Naive thymus-derived CD4-positive, alpha-beta T cell (primary cell): ENCODE measurements around the gene GIMAP5. TPM values are rescaled to one million over a fixed set of nuclear protein-coding genes. Genes with fewer than 3 reads are reported as not detected.

Source experiments
- ATAC-seq: fragments of 150-1000 bp; cut with Tn5 transposase; 2 replicates; pipeline ENCODE4 v1.10.0; 2021; ENCODE audit warnings: mild to moderate bottlenecking, moderate library complexity
- CTCF ChIA-PET: fragments of 350-600 bp; sonication (Branson Sonifier 250); formaldehyde crosslinking; loops from one replicate; lab custom pipeline; 2021; ENCODE audit warnings: antibody characterized with exemption; lab: Charles Lee
- POLR2A ChIA-PET: fragments of 350-600 bp; sonication (Branson Sonifier 250); formaldehyde crosslinking; loops from one replicate; lab custom pipeline; 2021; ENCODE audit warnings: antibody characterized with exemption, inconsistent platforms; lab: Charles Lee
- DNase-seq, 9 donors: peaks; one replicate each; pipeline versions ENCODE4 v3.0.0 to v3.0.0-alpha.2; 2020 to 2022; ENCODE audit warnings: mixed read lengths in 1 of 9
- H3K27ac ChIP-seq: one replicate; pipeline ENCODE4 v1.7.0; 2013; ENCODE audit warnings: mild to moderate bottlenecking, low read depth, low read length, moderate library complexity
- H3K27me3 ChIP-seq, 2 donors: one replicate each; pipeline ENCODE4 v1.7.0; 2013; ENCODE audit warnings: low read length in 2 of 2, mild to moderate bottlenecking in 2 of 2, moderate library complexity in 2 of 2; ENCODE audit not compliant: control insufficient read depth in 2 of 2, insufficient read depth in 2 of 2
- H3K36me3 ChIP-seq, 3 experiments: 1 replicate in 2 of 3; 2 replicates in 1 of 3; pipeline ENCODE4 v1.7.0; 2013; ENCODE audit warnings: low read length in 3 of 3, mild to moderate bottlenecking in 3 of 3, moderate library complexity in 1 of 3; ENCODE audit not compliant: insufficient read depth in 3 of 3, control insufficient read depth in 2 of 3
- H3K4me1 ChIP-seq, 2 donors: one replicate each; pipeline ENCODE4 v1.7.0; 2013; ENCODE audit warnings: low read length in 2 of 2, mild to moderate bottlenecking in 2 of 2, moderate library complexity in 1 of 2; ENCODE audit not compliant: control insufficient read depth in 2 of 2, insufficient read depth in 2 of 2
- H3K4me3 ChIP-seq: 2 replicates; pipeline ENCODE4 v1.7.0; 2013; ENCODE audit warnings: mild to moderate bottlenecking, low read length
- H3K9me3 ChIP-seq, 3 experiments: 1 replicate in 2 of 3; 2 replicates in 1 of 3; pipeline ENCODE4 v1.7.0; 2013; ENCODE audit warnings: low read length in 3 of 3; ENCODE audit not compliant: control insufficient read depth in 2 of 3
- H3K27ac Mint-ChIP-seq, 9 donors: one replicate each; pipeline ENCODE4 v1.8.0; 2020 to 2022; ENCODE audit warnings: mixed read lengths in 9 of 9, mild to moderate bottlenecking in 8 of 9, moderate library complexity in 5 of 9, inconsistent platforms in 2 of 9
- H3K27me3 Mint-ChIP-seq, 5 donors: one replicate each; pipeline ENCODE4 v1.8.0; 2021 to 2022; ENCODE audit warnings: mixed read lengths in 5 of 5, mild to moderate bottlenecking in 1 of 5
- H3K36me3 Mint-ChIP-seq, 5 donors: one replicate each; pipeline ENCODE4 v1.8.0; 2020 to 2022; ENCODE audit warnings: mixed read lengths in 5 of 5, mild to moderate bottlenecking in 3 of 5, inconsistent platforms in 1 of 5
- H3K4me1 Mint-ChIP-seq, 7 donors: one replicate each; pipeline ENCODE4 v1.8.0; 2020 to 2022; ENCODE audit warnings: mixed read lengths in 7 of 7, mild to moderate bottlenecking in 3 of 7, inconsistent platforms in 1 of 7
- H3K4me3 Mint-ChIP-seq, 10 donors: one replicate each; pipeline ENCODE4 v1.8.0; 2020 to 2022; ENCODE audit warnings: mild to moderate bottlenecking in 10 of 10, mixed read lengths in 10 of 10, moderate library complexity in 6 of 10, inconsistent platforms in 2 of 10
- H3K9me3 Mint-ChIP-seq, 11 donors: one replicate each; pipeline ENCODE4 v1.8.0; 2020 to 2022; ENCODE audit warnings: mixed read lengths in 11 of 11, mild to moderate bottlenecking in 4 of 11, inconsistent platforms in 1 of 11, moderate library complexity in 1 of 11
- intact Hi-C, 2 donors: fragments of 100-400 bp; cut with micrococcal nuclease; formaldehyde crosslinking; loops; one replicate each; pipeline ENCODE4 v1.15.1; 2023
- polyA plus RNA-seq, 2 donors: library from polyadenylated mRNA; unstranded; fragments of 300-500 nt; fragmentation: Illumina TruSeq; gene quantifications; one replicate each; pipeline ENCODE4 v1.2.3, GENCODE V29; 2021
- total RNA-seq, 6 experiments: library from RNA in 5 of 6; stranded (reverse) in 5 of 6; gene quantifications; 1 replicate in 5 of 6; 2 replicates in 1 of 6; pipeline ENCODE4 v1.2.3 and lab custom pipeline; 2021 to 2026

The GIMAP5 gene
- total and polyA plus RNA-seq, 7 experiments from 2014 or later, result 58.1 to 819 (median 373) TPM

DNA sequence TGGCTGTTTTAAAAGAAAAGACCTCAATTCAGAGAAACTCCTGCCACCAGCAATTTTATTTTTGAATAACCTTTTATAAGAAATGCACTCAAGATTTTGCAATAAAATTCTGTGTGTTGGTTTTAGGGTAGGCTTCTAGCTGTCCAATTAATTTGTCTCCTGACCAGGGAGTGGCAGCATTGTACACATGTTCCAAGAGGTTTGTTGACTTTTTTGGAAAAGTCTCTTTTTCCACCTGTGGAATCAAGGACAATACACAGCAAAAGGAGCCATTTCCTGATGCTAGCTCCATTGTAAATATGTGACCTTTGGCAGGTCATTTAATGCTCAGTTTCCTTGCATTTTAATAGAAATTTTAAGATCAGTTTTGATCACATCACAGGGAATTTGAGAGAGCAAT lies 1.8 kb downstream of the GIMAP5 start:
- Mint-ChIP-seq H3K4me3 (peak overlapping the region; percentile 90 to 100 (median 98)), H3K36me3 (peaks cover 46 to 66% (median 61%) of the 10 kb centered on the region in 5 donors), H3K27me3 (no peaks in the 10 kb centered on the region), H3K9me3 (peaks cover 0 to 4% (median 0%) of the 10 kb centered on the region in 11 donors), H3K4me1 (peaks cover 56 to 73% (median 63%) of the 10 kb centered on the region in 7 donors), H3K27ac (peak overlapping the region; percentile 91 to 99 (median 96))
- ChIA-PET POLR2A (interaction anchor here (0.6 to 16.2 kb wide), 28 partner anchors 9 to 294 kb away, joined by 3 to 467 read pairs (median 10); partner anchors contain the start of genes GIMAP1, GIMAP2, GIMAP4 and GIMAP6), CTCF (interaction anchor here (0.9 to 5.2 kb wide), 8 partner anchors 14 to 290 kb away, joined by 3 to 37 read pairs (median 4); partner anchors contain the start of genes GIMAP1 and GIMAP2)
- Histone ChIP-seq H3K9me3 (no peaks in the 10 kb centered on the region), H3K4me3 (peak overlapping the region; percentile 84), H3K27me3 (no peaks in the 10 kb centered on the region), H3K36me3 (peaks cover 24 to 58% (median 26%) of the 10 kb centered on the region in 3 experiments), H3K4me1 (peaks cover 42 to 56% of the 10 kb centered on the region in 2 donors), H3K27ac (peak overlapping the region; percentile 82)
- ATAC-seq (no peak), DNase-seq (no peak)
- intact Hi-C loops, result loop anchor here (2.0 to 5.0 kb wide), 3 partner anchors 107 to 382 kb away; partner anchors contain the start of gene GIMAP6 (in 1 of the 2)

DNA sequence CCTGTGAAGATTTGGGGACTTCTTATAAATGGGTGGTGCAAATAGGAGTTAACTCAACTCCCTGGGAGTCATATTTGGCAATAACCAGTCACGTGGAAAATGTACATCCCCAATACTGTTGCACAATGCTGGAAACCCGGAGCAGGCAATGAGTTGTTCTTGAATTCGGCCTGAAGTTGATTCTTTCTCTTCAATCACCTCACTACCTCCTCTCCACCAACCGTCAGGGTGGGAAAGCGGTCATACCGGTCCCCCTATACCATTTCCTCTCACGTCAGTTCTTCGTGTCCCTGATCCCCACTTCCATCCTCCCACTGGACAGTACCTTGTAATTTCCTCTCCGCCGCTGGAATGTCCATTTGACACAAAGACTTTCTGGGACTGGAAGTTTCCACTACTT lies 2.8 kb downstream of the GIMAP5 start:
- ATAC-seq (no peak), DNase-seq (no peak)
- peak overlapping the region; percentile 84 for H3K4me3 ChIP-seq
- H3K4me1 Mint-ChIP-seq, result peaks cover 56 to 73% (median 63%) of the 10 kb centered on the region in 7 donors
- H3K9me3 Mint-ChIP-seq, result peaks cover 0 to 4% (median 0%) of the 10 kb centered on the region in 11 donors
- no peaks in the 10 kb centered on the region for H3K9me3 ChIP-seq
- CTCF ChIA-PET, result no interaction called here
- H3K36me3 Mint-ChIP-seq, result peaks cover 54 to 76% (median 71%) of the 10 kb centered on the region in 5 donors
- POLR2A ChIA-PET, result interaction anchor here (1.0 to 16.2 kb wide), 22 partner anchors 8 to 291 kb away, joined by 4 to 467 read pairs (median 118); partner anchors contain the start of genes GIMAP1, GIMAP2, GIMAP4 and GIMAP6
- H3K27ac Mint-ChIP-seq, result peak overlapping the region; percentile 93 to 97 (median 95)
- H3K36me3 ChIP-seq, result peaks cover 24 to 68% (median 26%) of the 10 kb centered on the region in 3 experiments
- H3K27ac ChIP-seq, result peak overlapping the region; percentile 82
- H3K27me3 Mint-ChIP-seq, result no peaks in the 10 kb centered on the region
- intact Hi-C loops, result loop anchor here (1.0 kb wide), 2 partner anchors 15 to 225 kb away; no protein-coding TSS in a partner anchor
- no peaks in the 10 kb centered on the region for H3K27me3 ChIP-seq
- peak overlapping the region; percentile 90 to 100 (median 98) for H3K4me3 Mint-ChIP-seq
- H3K4me1 ChIP-seq, result peaks cover 36 to 53% of the 10 kb centered on the region in 2 donors

DNA sequence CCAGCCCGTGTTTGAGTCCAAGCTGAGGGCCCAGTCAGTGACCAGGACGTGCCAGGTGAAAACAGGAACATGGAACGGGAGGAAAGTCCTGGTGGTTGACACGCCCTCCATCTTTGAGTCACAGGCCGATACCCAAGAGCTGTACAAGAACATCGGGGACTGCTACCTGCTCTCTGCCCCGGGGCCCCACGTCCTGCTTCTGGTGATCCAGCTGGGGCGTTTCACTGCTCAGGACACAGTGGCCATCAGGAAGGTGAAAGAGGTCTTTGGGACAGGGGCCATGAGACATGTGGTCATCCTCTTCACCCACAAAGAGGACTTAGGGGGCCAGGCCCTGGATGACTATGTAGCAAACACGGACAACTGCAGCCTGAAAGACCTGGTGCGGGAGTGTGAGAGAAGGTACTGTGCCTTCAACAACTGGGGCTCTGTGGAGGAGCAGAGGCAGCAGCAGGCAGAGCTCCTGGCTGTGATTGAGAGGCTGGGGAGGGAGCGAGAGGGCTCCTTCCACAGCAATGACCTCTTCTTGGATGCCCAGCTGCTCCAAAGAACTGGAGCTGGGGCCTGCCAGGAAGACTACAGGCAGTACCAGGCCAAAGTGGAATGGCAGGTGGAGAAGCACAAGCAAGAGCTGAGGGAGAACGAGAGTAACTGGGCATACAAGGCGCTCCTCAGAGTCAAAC lies 5.2 kb downstream of the GIMAP5 start:
- ChIA-PET POLR2A (interaction anchor here (0.6 to 12.5 kb wide), 35 partner anchors 8 to 335 kb away, joined by 3 to 267 read pairs (median 6); partner anchors contain the start of genes GIMAP1, GIMAP2, GIMAP4 and GIMAP6), CTCF (interaction anchor here (1.0 to 3.2 kb wide), 11 partner anchors 10 to 297 kb away, joined by 3 to 17 read pairs (median 4); partner anchors contain the start of genes GIMAP1, GIMAP2, GIMAP4 and GIMAP8)
- Histone ChIP-seq H3K4me1 (peaks cover 41 to 62% of the 10 kb centered on the region in 2 donors), H3K27ac (peak overlapping the region; percentile 82), H3K27me3 (no peaks in the 10 kb centered on the region), H3K4me3 (peak overlapping the region; percentile 84), H3K9me3 (no peaks in the 10 kb centered on the region), H3K36me3 (peaks cover 24 to 71% (median 26%) of the 10 kb centered on the region in 3 experiments)
- Mint-ChIP-seq H3K36me3 (peaks cover 59 to 90% (median 85%) of the 10 kb centered on the region in 5 donors), H3K4me3 (peak overlapping the region; percentile 90 to 100 (median 98)), H3K4me1 (peaks cover 51 to 76% (median 68%) of the 10 kb centered on the region in 7 donors), H3K27me3 (no peaks in the 10 kb centered on the region), H3K9me3 (peaks cover 0 to 4% (median 0%) of the 10 kb centered on the region in 11 donors), H3K27ac (peak overlapping the region; percentile 93 to 97 (median 95))
- intact Hi-C loops, result no loop called here
- ATAC-seq (no peak), DNase-seq (peak in 2 of 9 donors; percentile 41 to 47)

DNA sequence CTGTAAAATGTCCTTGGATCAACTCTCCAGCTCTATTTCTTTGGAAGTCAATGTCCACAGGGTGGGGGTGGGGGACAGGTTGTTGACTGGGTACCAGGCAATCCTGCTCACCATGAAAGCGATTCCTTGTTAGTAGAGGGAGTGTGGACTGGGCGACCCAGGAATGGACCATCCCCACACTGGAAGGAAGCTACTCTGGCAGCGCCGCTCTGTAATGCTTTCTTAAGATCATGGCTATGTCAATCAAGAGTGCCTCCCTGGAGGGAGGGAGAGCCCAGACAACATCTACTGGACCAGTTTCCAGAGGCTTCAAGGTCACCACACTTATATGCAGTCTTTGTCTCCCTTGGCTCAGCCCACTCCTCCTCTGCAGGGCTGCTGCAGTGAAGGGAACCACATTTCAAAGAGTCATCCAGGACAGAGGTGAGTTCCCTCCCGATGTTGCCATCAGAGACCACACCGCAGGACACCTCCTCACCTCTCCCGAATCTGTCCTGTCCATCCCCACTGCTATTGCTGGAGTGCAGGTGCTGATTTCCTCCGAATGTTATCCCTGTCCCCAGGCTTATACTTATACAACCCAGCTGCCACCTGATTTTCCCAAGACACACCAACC lies 6.9 kb downstream of the GIMAP5 start:
- peak overlapping the region; percentile 84 for H3K4me3 ChIP-seq
- Mint-ChIP-seq H3K4me1 (peaks cover 59 to 92% (median 85%) of the 10 kb centered on the region in 7 donors), H3K36me3 (peaks cover 55 to 77% (median 72%) of the 10 kb centered on the region in 5 donors), H3K4me3 (peak overlapping the region; percentile 90 to 100 (median 98)), H3K27me3 (no peaks in the 10 kb centered on the region), H3K27ac (peak overlapping the region; percentile 93 to 97 (median 95)), H3K9me3 (peaks cover 0 to 4% (median 0%) of the 10 kb centered on the region in 11 donors)
- no peaks in the 10 kb centered on the region for H3K9me3 ChIP-seq
- intact Hi-C loops, result loop anchor here in 1 of 2 donors (2.0 kb wide), 1 partner anchor 111 kb away; the partner anchor contains the start of gene GIMAP6
- no peaks in the 10 kb centered on the region for H3K27me3 ChIP-seq
- ATAC-seq (no peak), DNase-seq (no peak)
- POLR2A ChIA-PET, result interaction anchor here (0.6 to 12.5 kb wide), 29 partner anchors 11 to 295 kb away, joined by 3 to 267 read pairs (median 7); partner anchors contain the start of genes GIMAP1, GIMAP2, GIMAP4 and GIMAP6
- H3K4me1 ChIP-seq, result peaks cover 58 to 78% of the 10 kb centered on the region in 2 donors
- H3K27ac ChIP-seq, result peak overlapping the region; percentile 82
- CTCF ChIA-PET, result interaction anchor here (1.0 to 3.2 kb wide), 4 partner anchors 11 to 295 kb away, joined by 3 to 17 read pairs (median 4); partner anchors contain the start of gene GIMAP4
- peaks cover 24 to 57% (median 26%) of the 10 kb centered on the region in 3 experiments for H3K36me3 ChIP-seq

DNA sequence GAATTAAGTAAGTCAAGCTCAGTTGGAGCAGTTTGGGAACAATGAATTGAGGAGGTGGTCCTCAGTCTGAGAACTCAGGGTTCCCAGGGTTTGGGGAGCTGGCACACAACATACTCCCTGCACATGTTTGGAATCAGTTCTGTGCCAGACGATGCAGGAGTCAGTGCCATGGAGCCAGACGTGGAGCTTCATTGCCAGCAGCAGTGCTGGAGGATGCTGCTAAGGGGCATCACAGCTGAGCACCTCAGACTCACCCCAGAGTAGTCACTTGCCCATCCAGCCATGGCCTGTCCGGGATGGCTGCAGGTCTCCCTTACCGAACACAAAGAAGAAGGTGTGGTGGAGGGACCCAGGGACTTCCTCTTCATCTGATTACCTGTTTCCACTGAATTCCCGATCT lies 7.9 kb downstream of the GIMAP5 start:
- CTCF ChIA-PET, result interaction anchor here (0.6 to 3.2 kb wide), 6 partner anchors 10 to 296 kb away, joined by 3 to 17 read pairs (median 4); partner anchors contain the start of genes GIMAP2 and GIMAP4

More for the DNA sequence above, 7.9 kb downstream of the GIMAP5 start:
- peaks cover 22 to 55% (median 24%) of the 10 kb centered on the region in 3 experiments for H3K36me3 ChIP-seq
- Mint-ChIP-seq H3K4me1 (peaks cover 60 to 97% (median 94%) of the 10 kb centered on the region in 7 donors), H3K4me3 (peak overlapping the region; percentile 90 to 100 (median 98)), H3K27me3 (no peaks in the 10 kb centered on the region), H3K9me3 (peaks cover 0 to 2% (median 0%) of the 10 kb centered on the region in 11 donors), H3K27ac (peak overlapping the region; percentile 93 to 97 (median 95)), H3K36me3 (peaks cover 49 to 70% (median 63%) of the 10 kb centered on the region in 5 donors)
- DNase-seq (no peak), ATAC-seq (no peak)
- H3K9me3 ChIP-seq, result no peaks in the 10 kb centered on the region
- intact Hi-C loops, result loop anchor here in 1 of 2 donors (1.0 to 2.0 kb wide), 2 partner anchors 10 to 112 kb away; partner anchors contain the start of gene GIMAP6
- POLR2A ChIA-PET, result interaction anchor here (0.5 to 12.5 kb wide), 29 partner anchors 7 to 296 kb away, joined by 3 to 267 read pairs (median 6); partner anchors contain the start of genes GIMAP1, GIMAP2, GIMAP4 and GIMAP5
- H3K27me3 ChIP-seq, result no peaks in the 10 kb centered on the region
- peak overlapping the region; percentile 82 for H3K27ac ChIP-seq
- peaks cover 68 to 78% of the 10 kb centered on the region in 2 donors for H3K4me1 ChIP-seq
- peak overlapping the region; percentile 18 for H3K4me3 ChIP-seq
